SU-DHL-6 (cell line): ENCODE results near the gene CECR2.

Experiments used
- H2AFZ ChIP-seq: fragments of 200-600 bp; sonication (generic); 2 replicates; pipeline ENCODE4 v1.6.1; 2014; ENCODE audit warnings: low read depth, mild to moderate bottlenecking, moderate library complexity, mixed read lengths, antibody characterized with exemption, low read length; ENCODE audit not compliant: severe bottlenecking
- H3F3A ChIP-seq: fragments of 200-600 bp; shearing (Covaris generic); 2 replicates; pipeline ENCODE4 v1.6.0; 2016; ENCODE audit warnings: antibody characterized with exemption, mild to moderate bottlenecking; ENCODE audit not compliant: insufficient read depth
- H3K27ac ChIP-seq: fragments of 200-600 bp; sonication (generic); 2 replicates; pipeline ENCODE4 v1.5.1; 2016; ENCODE audit warnings: low read depth, mild to moderate bottlenecking, low read length, moderate library complexity, mixed read lengths
- H3K27me3 ChIP-seq: fragments of 200-600 bp; sonication (generic), shearing (Covaris generic); 2 replicates; pipeline ENCODE4 v1.6.0; 2014; ENCODE audit warnings: mild to moderate bottlenecking, low read length
- H3K36me3 ChIP-seq: fragments of 200-600 bp; sonication (generic); 2 replicates; pipeline ENCODE4 v1.6.1; 2014; ENCODE audit warnings: mild to moderate bottlenecking, low read length, mixed read lengths
- H3K4me2 ChIP-seq: fragments of 300-600, 200-600 bp; shearing (Covaris generic), sonication (generic); 2 replicates; pipeline ENCODE4 v1.6.0; 2014; ENCODE audit warnings: low read length, low read depth, mild to moderate bottlenecking; ENCODE audit not compliant: poor library complexity, severe bottlenecking
- H3K4me3 ChIP-seq: fragments of 200-600 bp; sonication (generic); 2 replicates; pipeline ENCODE4 v1.5.1; 2014; ENCODE audit warnings: antibody characterized with exemption, low read length, mild to moderate bottlenecking, mixed read lengths; ENCODE audit not compliant: insufficient read depth, poor library complexity, severe bottlenecking
- H3K79me2 ChIP-seq: fragments of 200-600 bp; sonication (generic); 2 replicates; pipeline ENCODE4 v1.6.1; 2014; ENCODE audit warnings: mild to moderate bottlenecking, low read length, moderate library complexity; ENCODE audit not compliant: insufficient read depth
- H3K9ac ChIP-seq: fragments of 200-600 bp; sonication (generic); 2 replicates; pipeline ENCODE4 v1.7.0; 2014; ENCODE audit warnings: mild to moderate bottlenecking, low read length
- H3K9me2 ChIP-seq: fragments of 200-600 bp; sonication (generic); replicated peaks from 2 replicates; pipeline ENCODE4 v1.6.1; 2014; ENCODE audit warnings: low read length; ENCODE audit not compliant: insufficient read depth
- H3K9me3 ChIP-seq: fragments of 200-600 bp; sonication (generic); 2 replicates; pipeline ENCODE4 v1.6.1; 2014; ENCODE audit warnings: low read length, mixed read lengths; ENCODE audit not compliant: insufficient read depth
- H4K20me1 ChIP-seq: fragments of 200-600 bp; sonication (generic); 2 replicates; pipeline ENCODE4 v1.6.1; 2014; ENCODE audit warnings: low read depth, mild to moderate bottlenecking, antibody characterized with exemption, low read length, moderate library complexity, mixed read lengths
- CTCF ChIP-seq: fragments of 200-600 bp; sonication (generic); IDR thresholded peaks from one replicate; pipeline ENCODE4 v1.5.1; 2017; ENCODE audit warnings: antibody characterized with exemption, mild to moderate bottlenecking, low read length, moderate library complexity; ENCODE audit not compliant: insufficient read depth, poor library complexity, severe bottlenecking
- EZH2phosphoT487 ChIP-seq: fragments of 200-600 bp; sonication (generic), shearing (Covaris generic); conservative IDR thresholded peaks from 2 replicates; pipeline ENCODE4 v1.6.1; 2018; ENCODE audit warnings: mild to moderate bottlenecking, antibody characterized with exemption, low read length, moderate library complexity, mixed read lengths

Gene CECR2

GRCh38 chr22:17493419-17493981 lies 124.2 kb downstream of the CECR2 start:
- no peaks in the 10 kb centered on the region for H3F3A ChIP-seq
- H3K4me3 ChIP-seq = no peak overlapping the region
- no peak overlapping the region for H3K27ac ChIP-seq
- no peaks in the 10 kb centered on the region for H3K27me3 ChIP-seq
- H2AFZ ChIP-seq = no peak overlapping the region
- no peaks in the 10 kb centered on the region for H3K36me3 ChIP-seq
- no peaks in the 10 kb centered on the region for H3K9me2 ChIP-seq
- no peaks in the 10 kb centered on the region for H3K9me3 ChIP-seq
- no peaks in the 10 kb centered on the region for H3K79me2 ChIP-seq
- TF ChIP-seq EZH2phosphoT487 = no peak
- no peak for TF ChIP-seq CTCF
- no peak overlapping the region for H3K9ac ChIP-seq
- H3K4me2 ChIP-seq = no peak overlapping the region
- no peaks in the 10 kb centered on the region for H4K20me1 ChIP-seq

- Histone ChIP-seq H3K79me2 (no peaks in the 10 kb centered on the region), H3K9me3 (no peaks in the 10 kb centered on the region), H3K9ac (no peak overlapping the region), H2AFZ (no peak overlapping the region), H3K4me3 (no peak overlapping the region), H3K27ac (no peak overlapping the region), H3K36me3 (no peaks in the 10 kb centered on the region), H4K20me1 (no peaks in the 10 kb centered on the region), H3K9me2 (no peaks in the 10 kb centered on the region), H3F3A (no peaks in the 10 kb centered on the region), H3K27me3 (no peaks in the 10 kb centered on the region), H3K4me2 (no peak overlapping the region)
- TF ChIP-seq CTCF (no peak), EZH2phosphoT487 (no peak)
Observed at GRCh38 chr22:17496841-17497240, 127.6 kb downstream of the CECR2 start.

- Histone ChIP-seq H3K27me3 (no peaks in the 10 kb centered on the region), H2AFZ (no peak overlapping the region), H3K4me3 (no peak overlapping the region), H3K79me2 (no peaks in the 10 kb centered on the region), H3F3A (no peaks in the 10 kb centered on the region), H3K36me3 (no peaks in the 10 kb centered on the region), H4K20me1 (no peaks in the 10 kb centered on the region), H3K27ac (no peak overlapping the region), H3K4me2 (no peak overlapping the region), H3K9me3 (no peaks in the 10 kb centered on the region), H3K9me2 (no peaks in the 10 kb centered on the region), H3K9ac (no peak overlapping the region)
- no peak for TF ChIP-seq CTCF
- TF ChIP-seq EZH2phosphoT487 = no peak
Observed at GRCh38 chr22:17501679-17502285, 132.5 kb downstream of the CECR2 start.
